Fibroblast of lung (primary cell): ENCODE results near the gene TMEM132C.

Experiments used
- EZH2 ChIP-seq: IDR thresholded peaks from 2 replicates; pipeline ENCODE4 v1.5.1; 2012; ENCODE audit warnings: low read length, control low read depth, mild to moderate bottlenecking; ENCODE audit errors: missing control alignments
- TF ChIP-seq, protein P1 (sequence below), 2 donors: IDR thresholded peaks in 1 of 2; conservative IDR thresholded peaks in 1 of 2; 1 replicate in 1 of 2; 2 replicates in 1 of 2; pipeline ENCODE4 v1.5.1; 2011 to 2012; ENCODE audit warnings: low read length in 2 of 2, control low read depth in 1 of 2, inconsistent platforms in 1 of 2, low read depth in 1 of 2, mild to moderate bottlenecking in 1 of 2

DNA sequence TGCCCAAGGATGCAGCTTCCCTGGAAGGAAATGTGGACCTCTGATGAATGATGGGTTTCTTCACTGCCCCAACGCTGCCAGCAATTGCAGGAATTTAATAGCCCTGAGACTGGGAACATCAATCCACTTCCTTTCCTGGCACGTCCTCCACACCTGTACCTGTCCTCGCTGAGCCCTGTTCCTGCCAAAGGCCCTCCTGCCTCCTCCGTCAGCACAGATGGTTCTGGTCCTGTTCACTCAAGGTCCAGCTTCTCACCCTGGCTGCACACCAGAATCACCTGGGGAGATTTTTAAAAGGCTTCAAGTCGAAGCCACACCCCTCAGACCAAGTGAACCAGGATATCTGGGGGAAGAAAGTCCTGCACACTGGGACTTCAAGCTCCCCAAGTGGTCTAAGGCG, 38.4 kb upstream of the TMEM132C start:
- TF ChIP-seq, protein P1, sequence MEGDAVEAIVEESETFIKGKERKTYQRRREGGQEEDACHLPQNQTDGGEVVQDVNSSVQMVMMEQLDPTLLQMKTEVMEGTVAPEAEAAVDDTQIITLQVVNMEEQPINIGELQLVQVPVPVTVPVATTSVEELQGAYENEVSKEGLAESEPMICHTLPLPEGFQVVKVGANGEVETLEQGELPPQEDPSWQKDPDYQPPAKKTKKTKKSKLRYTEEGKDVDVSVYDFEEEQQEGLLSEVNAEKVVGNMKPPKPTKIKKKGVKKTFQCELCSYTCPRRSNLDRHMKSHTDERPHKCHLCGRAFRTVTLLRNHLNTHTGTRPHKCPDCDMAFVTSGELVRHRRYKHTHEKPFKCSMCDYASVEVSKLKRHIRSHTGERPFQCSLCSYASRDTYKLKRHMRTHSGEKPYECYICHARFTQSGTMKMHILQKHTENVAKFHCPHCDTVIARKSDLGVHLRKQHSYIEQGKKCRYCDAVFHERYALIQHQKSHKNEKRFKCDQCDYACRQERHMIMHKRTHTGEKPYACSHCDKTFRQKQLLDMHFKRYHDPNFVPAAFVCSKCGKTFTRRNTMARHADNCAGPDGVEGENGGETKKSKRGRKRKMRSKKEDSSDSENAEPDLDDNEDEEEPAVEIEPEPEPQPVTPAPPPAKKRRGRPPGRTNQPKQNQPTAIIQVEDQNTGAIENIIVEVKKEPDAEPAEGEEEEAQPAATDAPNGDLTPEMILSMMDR (conservative IDR thresholded peaks at IDR 0.05 in 1 of 2, IDR thresholded peaks at IDR 0.05 in 1 of 2; ENCODE audit: low read depth in 1 of 2, low read length in 2 of 2), result no peak
- no peak for TF ChIP-seq EZH2
